HEK293 (cell line): ENCODE measurements around the gene CHORDC1.

Experiments
- CTCF ChIA-PET: fragments of 350-600 bp; formaldehyde crosslinking; extraction: SDS; loops from one replicate; lab custom pipeline; 2021; ENCODE audit warnings: antibody characterized with exemption; lab: Yijun Ruan, JAX
- POLR2A ChIA-PET: fragments of 300-600 bp; formaldehyde crosslinking; extraction: SDS; loops from one replicate; lab custom pipeline; 2020; ENCODE audit warnings: antibody characterized with exemption, inconsistent platforms; lab: Yijun Ruan, JAX
- H3K27ac ChIP-seq: fragments of 200-500 bp; sonication (Bioruptor generic); 2 replicates; pipeline ENCODE4 v1.5.1; 2014; ENCODE audit warnings: low read depth, low read length, control low read depth, inconsistent platforms; ENCODE audit errors: extremely low read depth
- H3K36me3 ChIP-seq, 2 experiments: fragments of 200-500 bp in 1 of 2; sonication (Bioruptor generic) in 1 of 2; 1 replicate in 1 of 2; 2 replicates in 1 of 2; pipeline ENCODE4 v1.5.1; 2014 to 2017; ENCODE audit warnings: inconsistent platforms in 2 of 2, low read length in 2 of 2; ENCODE audit not compliant: control insufficient read depth in 2 of 2, insufficient read depth in 1 of 2
- H3K4me1 ChIP-seq: fragments of 200-500 bp; sonication (Bioruptor generic); 2 replicates; pipeline ENCODE4 v1.5.1; 2014; ENCODE audit warnings: mild to moderate bottlenecking, low read length, inconsistent platforms; ENCODE audit not compliant: control insufficient read depth, insufficient read depth
- H3K4me3 ChIP-seq: 2 replicates; pipeline ENCODE4 v1.5.1; 2011; ENCODE audit warnings: low read depth, mild to moderate bottlenecking, control low read depth, low read length, moderate library complexity
- H3K9me3 ChIP-seq: fragments of 200-500 bp; sonication (Bioruptor generic); 2 replicates; pipeline ENCODE4 v1.5.1; 2014; ENCODE audit warnings: low read depth, low read length, inconsistent platforms; ENCODE audit not compliant: control insufficient read depth, insufficient read depth
- GLIS2 ChIP-seq: fragments of 450-650 bp; formaldehyde crosslinking; IDR thresholded peaks from 2 replicates; pipeline ENCODE4 v1.5.1; 2016; ENCODE audit warnings: missing biosample characterization, missing genetic modification characterization
- ZNF48 ChIP-seq: fragments of 450-650 bp; formaldehyde crosslinking; IDR thresholded peaks from 2 replicates; pipeline ENCODE4 v1.5.1; 2016; ENCODE audit warnings: missing biosample characterization, missing genetic modification characterization
- ZNF529 ChIP-seq: fragments of 450-650 bp; formaldehyde crosslinking; IDR thresholded peaks from 2 replicates; pipeline ENCODE4 v1.5.1; 2017; ENCODE audit warnings: missing genetic modification characterization, missing biosample characterization; ENCODE audit not compliant: insufficient replicate concordance
- ZNF596 ChIP-seq: fragments of 450-650 bp; IDR thresholded peaks from 2 replicates; pipeline ENCODE4 v1.5.0; 2018; ENCODE audit warnings: missing biosample characterization, mild to moderate bottlenecking, missing genetic modification characterization, moderate library complexity
- ZNF621 ChIP-seq: fragments of 450-650 bp; formaldehyde crosslinking; IDR thresholded peaks from 2 replicates; pipeline ENCODE4 v1.5.1; 2017; ENCODE audit warnings: missing biosample characterization, missing genetic modification characterization
- ZNF639 ChIP-seq: fragments of 450-650 bp; formaldehyde crosslinking; IDR thresholded peaks from 2 replicates; pipeline ENCODE4 v1.5.1; 2016; ENCODE audit warnings: missing biosample characterization, missing genetic modification characterization
- ZSCAN5A ChIP-seq: fragments of 450-650 bp; formaldehyde crosslinking; IDR thresholded peaks from 2 replicates; pipeline ENCODE4 v1.5.1; 2016; ENCODE audit warnings: missing biosample characterization, missing genetic modification characterization
- TF ChIP-seq, protein P1 (sequence below): fragments of 450-650 bp; formaldehyde crosslinking; IDR thresholded peaks from 2 replicates; pipeline ENCODE4 v1.5.1; 2017; ENCODE audit warnings: missing biosample characterization, missing genetic modification characterization
- TF ChIP-seq, protein P2 (sequence below): fragments of 450-650 bp; formaldehyde crosslinking; IDR thresholded peaks from 2 replicates; pipeline ENCODE4 v1.5.1; 2016; ENCODE audit warnings: missing biosample characterization, missing genetic modification characterization
- TF ChIP-seq, protein P3 (sequence below): fragments of 450-650 bp; formaldehyde crosslinking; conservative IDR thresholded peaks from 2 replicates; pipeline ENCODE4 v1.5.1; 2016; ENCODE audit warnings: low read depth, missing biosample characterization, missing genetic modification characterization
- TF ChIP-seq, protein P4 (sequence below): fragments of 450-650 bp; formaldehyde crosslinking; conservative IDR thresholded peaks from 2 replicates; pipeline ENCODE4 v1.5.1; 2016; ENCODE audit warnings: low read depth, missing biosample characterization, missing genetic modification characterization

CHORDC1 gene

GRCh38 chr11:90251599-90251998 is 28.8 kb upstream of the CHORDC1 start:
- Histone ChIP-seq H3K9me3 (no peaks in the 10 kb centered on the region), H3K4me3 (no peak overlapping the region), H3K27ac (no peak overlapping the region), H3K36me3 (no peaks in the 10 kb centered on the region), H3K4me1 (no peaks in the 10 kb centered on the region)
- ChIA-PET POLR2A (no interaction called here), CTCF (no interaction called here)
- TF ChIP-seq, protein P1, sequence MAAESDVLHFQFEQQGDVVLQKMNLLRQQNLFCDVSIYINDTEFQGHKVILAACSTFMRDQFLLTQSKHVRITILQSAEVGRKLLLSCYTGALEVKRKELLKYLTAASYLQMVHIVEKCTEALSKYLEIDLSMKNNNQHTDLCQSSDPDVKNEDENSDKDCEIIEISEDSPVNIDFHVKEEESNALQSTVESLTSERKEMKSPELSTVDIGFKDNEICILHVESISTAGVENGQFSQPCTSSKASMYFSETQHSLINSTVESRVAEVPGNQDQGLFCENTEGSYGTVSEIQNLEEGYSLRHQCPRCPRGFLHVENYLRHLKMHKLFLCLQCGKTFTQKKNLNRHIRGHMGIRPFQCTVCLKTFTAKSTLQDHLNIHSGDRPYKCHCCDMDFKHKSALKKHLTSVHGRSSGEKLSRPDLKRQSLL (tag by site-specific recombination): no peak
- TF ChIP-seq, protein P2, sequence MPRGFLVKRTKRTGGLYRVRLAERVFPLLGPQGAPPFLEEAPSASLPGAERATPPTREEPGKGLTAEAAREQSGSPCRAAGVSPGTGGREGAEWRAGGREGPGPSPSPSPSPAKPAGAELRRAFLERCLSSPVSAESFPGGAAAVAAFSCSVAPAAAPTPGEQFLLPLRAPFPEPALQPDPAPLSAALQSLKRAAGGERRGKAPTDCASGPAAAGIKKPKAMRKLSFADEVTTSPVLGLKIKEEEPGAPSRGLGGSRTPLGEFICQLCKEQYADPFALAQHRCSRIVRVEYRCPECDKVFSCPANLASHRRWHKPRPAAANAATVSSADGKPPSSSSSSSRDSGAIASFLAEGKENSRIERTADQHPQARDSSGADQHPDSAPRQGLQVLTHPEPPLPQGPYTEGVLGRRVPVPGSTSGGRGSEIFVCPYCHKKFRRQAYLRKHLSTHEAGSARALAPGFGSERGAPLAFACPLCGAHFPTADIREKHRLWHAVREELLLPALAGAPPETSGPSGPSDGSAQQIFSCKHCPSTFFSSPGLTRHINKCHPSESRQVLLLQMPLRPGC (tag by site-specific recombination): no peak
- no peak for TF ChIP-seq ZNF639
- TF ChIP-seq ZSCAN5A: no peak
- TF ChIP-seq, protein P3, sequence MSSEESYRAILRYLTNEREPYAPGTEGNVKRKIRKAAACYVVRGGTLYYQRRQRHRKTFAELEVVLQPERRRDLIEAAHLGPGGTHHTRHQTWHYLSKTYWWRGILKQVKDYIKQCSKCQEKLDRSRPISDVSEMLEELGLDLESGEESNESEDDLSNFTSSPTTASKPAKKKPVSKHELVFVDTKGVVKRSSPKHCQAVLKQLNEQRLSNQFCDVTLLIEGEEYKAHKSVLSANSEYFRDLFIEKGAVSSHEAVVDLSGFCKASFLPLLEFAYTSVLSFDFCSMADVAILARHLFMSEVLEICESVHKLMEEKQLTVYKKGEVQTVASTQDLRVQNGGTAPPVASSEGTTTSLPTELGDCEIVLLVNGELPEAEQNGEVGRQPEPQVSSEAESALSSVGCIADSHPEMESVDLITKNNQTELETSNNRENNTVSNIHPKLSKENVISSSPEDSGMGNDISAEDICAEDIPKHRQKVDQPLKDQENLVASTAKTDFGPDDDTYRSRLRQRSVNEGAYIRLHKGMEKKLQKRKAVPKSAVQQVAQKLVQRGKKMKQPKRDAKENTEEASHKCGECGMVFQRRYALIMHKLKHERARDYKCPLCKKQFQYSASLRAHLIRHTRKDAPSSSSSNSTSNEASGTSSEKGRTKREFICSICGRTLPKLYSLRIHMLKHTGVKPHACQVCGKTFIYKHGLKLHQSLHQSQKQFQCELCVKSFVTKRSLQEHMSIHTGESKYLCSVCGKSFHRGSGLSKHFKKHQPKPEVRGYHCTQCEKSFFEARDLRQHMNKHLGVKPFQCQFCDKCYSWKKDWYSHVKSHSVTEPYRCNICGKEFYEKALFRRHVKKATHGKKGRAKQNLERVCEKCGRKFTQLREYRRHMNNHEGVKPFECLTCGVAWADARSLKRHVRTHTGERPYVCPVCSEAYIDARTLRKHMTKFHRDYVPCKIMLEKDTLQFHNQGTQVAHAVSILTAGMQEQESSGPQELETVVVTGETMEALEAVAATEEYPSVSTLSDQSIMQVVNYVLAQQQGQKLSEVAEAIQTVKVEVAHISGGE (tag by site-specific recombination): no peak
- TF ChIP-seq GLIS2 (tag by site-specific recombination): no peak
- TF ChIP-seq ZNF529 (tag by site-specific recombination): no peak
- TF ChIP-seq ZNF621 (tag by site-specific recombination): no peak
- no peak for TF ChIP-seq ZNF48 (tag by site-specific recombination)
- no peak for TF ChIP-seq ZNF596 (tag by site-specific recombination)
- TF ChIP-seq, protein P4, sequence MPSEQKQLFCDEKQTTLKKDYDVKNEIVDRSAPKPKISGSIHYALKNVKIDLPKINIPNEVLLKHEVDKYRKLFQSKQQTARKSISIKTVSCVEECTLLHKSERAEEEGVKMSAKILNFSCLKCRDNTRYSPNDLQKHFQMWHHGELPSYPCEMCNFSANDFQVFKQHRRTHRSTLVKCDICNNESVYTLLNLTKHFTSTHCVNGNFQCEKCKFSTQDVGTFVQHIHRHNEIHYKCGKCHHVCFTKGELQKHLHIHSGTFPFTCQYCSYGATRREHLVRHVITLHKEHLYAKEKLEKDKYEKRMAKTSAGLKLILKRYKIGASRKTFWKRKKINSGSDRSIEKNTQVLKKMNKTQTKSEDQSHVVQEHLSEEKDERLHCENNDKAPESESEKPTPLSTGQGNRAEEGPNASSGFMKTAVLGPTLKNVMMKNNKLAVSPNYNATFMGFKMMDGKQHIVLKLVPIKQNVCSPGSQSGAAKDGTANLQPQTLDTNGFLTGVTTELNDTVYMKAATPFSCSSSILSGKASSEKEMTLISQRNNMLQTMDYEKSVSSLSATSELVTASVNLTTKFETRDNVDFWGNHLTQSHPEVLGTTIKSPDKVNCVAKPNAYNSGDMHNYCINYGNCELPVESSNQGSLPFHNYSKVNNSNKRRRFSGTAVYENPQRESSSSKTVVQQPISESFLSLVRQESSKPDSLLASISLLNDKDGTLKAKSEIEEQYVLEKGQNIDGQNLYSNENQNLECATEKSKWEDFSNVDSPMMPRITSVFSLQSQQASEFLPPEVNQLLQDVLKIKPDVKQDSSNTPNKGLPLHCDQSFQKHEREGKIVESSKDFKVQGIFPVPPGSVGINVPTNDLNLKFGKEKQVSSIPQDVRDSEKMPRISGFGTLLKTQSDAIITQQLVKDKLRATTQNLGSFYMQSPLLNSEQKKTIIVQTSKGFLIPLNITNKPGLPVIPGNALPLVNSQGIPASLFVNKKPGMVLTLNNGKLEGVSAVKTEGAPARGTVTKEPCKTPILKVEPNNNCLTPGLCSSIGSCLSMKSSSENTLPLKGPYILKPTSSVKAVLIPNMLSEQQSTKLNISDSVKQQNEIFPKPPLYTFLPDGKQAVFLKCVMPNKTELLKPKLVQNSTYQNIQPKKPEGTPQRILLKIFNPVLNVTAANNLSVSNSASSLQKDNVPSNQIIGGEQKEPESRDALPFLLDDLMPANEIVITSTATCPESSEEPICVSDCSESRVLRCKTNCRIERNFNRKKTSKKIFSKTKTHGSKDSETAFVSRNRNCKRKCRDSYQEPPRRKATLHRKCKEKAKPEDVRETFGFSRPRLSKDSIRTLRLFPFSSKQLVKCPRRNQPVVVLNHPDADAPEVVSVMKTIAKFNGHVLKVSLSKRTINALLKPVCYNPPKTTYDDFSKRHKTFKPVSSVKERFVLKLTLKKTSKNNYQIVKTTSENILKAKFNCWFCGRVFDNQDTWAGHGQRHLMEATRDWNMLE (tag by site-specific recombination): no peak
